ENCODE measurements around the gene TTC34.

TTC34 gene

DNA sequence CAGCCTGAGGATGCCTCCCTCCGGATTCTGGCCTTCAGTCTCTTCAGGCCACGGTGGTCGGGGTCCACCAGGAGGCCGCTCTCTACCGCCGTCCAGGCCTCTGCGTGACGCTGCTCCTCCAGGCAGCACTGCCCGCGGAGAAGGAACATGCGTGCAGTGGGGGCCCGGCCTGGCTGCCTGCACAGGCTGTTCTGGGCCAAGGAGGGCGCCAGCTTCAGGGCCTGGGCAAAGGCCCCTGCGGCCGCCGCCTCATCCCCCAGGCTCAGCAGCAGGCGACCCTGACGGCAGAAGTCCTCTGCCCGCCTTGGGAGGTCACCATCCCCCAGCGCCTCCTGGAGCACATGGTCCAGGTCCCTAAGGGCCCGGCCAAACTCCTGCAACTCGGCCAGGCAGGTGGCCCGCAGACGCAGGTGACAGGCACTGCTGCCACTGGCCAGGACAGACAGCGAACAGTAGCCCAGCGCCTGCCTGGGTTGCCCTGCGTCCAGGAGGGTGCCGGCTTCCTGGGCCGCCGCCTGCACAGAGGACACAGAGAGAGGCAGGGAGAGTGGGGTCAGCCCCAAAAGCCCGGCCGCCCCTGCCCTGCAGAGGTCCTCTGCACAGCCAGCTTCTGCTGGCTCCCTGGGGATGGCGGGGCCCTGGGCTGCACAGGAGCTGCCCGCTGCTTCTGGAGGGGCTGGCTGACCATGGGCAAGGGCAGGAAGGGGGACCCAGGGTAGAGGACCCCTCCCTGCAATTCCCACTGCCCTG, 159.9 kb downstream of the TTC34 start:
- no peak for DNase-seq (ENCODE audit: low spot score)

DNA sequence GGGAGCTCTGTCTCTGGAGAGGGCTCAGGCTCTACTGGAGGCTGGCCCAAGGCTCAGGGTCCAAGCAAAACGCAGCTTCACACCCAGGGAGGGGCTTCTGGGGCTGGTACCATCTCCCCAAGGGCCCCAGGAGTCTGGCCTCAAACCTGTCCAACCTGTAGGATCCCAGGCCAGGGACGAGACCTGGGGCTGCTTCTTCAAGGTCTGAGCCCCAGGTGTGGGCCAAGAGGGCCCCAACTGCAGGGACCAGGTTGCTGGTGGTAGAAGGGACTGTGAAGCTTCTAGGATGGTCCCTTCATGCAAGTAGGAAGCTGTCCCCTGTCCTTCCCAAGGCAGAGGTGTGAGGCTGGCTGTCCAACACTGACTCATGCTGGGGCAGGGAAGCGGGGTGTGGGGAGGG, 160.9 kb downstream of the TTC34 start:
- no peak for DNase-seq (ENCODE audit: low spot score)

- no peak for DNase-seq (ENCODE audit: low spot score)
These were observed 161.6 kb downstream of the TTC34 start for GRCh38 chr1:2639607-2640521.

GRCh38 chr1:2639203-2639602, 162.3 kb downstream of the TTC34 start:
- no peak for DNase-seq (ENCODE audit: low spot score)

DNA sequence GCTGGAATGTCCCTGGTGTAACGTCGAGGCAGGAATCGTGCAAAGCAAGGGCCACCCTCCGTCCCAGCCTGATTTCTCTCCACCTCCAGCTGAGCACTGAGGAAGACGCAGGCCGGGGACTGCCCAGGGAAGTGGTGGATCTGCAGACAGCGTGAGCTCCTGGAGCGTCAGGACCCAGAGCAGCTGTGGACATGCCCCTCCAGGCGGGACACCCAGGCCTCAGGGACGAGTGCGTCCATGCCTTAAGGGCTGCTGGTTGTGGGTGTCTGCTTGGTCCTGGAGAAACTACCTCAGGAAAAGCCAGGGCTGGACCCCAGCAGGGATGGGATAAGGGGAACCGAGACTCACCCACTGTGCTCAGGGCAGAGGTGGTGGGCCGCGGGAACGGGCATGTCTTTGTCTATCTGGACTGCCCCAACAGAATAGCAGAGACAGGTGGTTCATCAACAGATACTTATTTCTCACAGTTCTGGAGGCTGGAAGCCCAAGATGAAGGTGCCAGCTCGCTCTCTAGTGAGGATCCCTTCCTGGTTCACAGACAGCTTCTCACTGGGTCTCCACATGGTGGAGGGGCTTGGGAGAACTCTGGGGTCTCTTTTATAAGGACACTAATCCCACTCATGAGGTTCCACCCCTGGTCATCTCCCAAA, 162.9 kb downstream of the TTC34 start:
- DNase-seq (ENCODE audit: low spot score): no peak

DNA sequence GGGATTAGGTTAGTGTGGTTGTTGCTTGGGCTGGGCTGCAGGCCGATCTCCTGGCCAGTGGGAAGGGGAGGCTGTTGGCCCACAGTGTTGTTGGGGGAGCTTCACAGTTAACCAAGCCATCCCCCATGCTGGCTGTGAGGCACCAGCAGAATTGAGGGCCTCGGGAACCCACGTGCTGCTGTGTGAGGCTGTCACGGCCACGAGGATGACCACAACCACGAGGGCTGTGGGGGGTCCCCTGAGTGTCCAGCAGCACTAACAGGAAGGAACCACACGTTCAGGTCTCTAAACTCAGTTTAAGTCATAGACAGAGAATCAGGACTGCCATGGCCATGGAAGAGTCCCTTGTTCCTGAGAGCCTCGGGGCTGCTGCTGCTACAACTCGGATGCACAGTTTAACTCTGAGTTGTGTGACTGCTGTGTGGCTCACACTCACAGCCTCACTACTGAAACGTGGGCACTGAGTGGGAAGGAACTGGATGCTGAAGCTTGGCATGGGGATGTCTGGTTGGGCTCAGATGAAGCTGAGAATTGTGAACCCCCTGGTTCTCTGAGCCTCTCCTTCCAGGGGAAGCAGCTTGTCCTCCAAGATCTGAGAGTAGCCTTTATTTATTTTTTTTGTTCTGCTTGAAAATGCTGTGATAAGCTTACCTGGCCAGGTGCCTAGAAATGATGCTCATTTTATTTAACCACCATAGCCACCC, 163.9 kb downstream of the TTC34 start:
- DNase-seq (ENCODE audit: low spot score): no peak

- no peak for DNase-seq (ENCODE audit: low spot score)
These were observed 164.8 kb downstream of the TTC34 start for GRCh38 chr1:2636733-2637132.

GRCh38 chr1:2635361-2636010, 166.0 kb downstream of the TTC34 start:
- no peak for DNase-seq (ENCODE audit: low spot score)

DNA sequence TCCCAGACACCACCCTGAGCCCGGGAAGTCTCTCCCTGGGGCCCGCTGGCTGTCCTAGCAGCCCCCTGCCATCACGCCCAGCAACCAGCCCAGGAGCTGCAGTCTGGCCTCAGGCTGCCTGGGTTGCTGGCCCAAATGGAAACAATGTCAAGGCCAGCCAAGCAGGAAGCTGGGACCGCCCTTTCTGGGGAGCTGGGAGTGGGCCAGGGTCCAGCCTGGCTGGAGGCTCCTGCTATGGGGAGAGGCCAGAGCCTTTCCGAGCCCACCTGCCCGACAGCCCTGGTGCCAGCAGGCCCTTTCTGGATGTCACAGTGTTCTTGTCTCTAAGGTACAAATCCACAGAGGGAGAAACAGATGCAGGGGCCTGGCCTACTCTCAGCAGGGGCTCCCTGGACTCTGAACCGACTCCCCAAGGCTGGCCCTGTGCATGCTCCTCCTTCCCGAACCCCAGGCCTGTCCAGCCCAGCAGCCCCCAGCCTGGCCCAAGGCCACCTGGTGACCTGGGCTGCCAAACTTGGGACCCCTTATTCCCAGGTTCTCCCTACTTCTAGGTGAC, 167.5 kb downstream of the TTC34 start:
- no peak for DNase-seq (ENCODE audit: low spot score)

GRCh38 chr1:2633366-2633935, 168.0 kb downstream of the TTC34 start:
- no peak for DNase-seq (ENCODE audit: low spot score)

GRCh38 chr1:2632561-2633361, 168.7 kb downstream of the TTC34 start, which contains the start of gene MMEL1:
Gene MMEL1, minus strand, starts transcription at chr1:2633016. Its CDS starts 3,532 bp downstream, at chr1:2629484.
- DNase-seq (ENCODE audit: low spot score): no peak

DNA sequence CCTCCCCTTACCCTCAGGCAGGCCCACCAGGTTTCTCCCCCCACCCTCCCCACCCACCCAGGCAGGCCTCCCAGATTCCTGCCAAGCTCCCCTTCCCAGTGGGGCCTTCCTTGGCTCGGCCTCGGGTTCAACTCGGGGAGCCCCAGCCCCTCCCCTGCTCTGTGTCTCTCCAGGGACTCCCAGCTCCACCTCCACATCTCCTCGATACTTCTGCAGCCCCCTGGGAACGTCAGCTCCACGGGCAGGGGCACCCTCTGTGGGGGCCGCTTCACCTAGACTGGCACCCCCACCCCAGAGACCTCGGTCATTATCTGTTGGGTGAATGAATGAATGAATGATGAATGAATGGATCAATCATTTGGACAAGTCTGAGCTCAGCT, 169.5 kb downstream of the TTC34 start:
- DNase-seq (ENCODE audit: low spot score): no peak

DNA sequence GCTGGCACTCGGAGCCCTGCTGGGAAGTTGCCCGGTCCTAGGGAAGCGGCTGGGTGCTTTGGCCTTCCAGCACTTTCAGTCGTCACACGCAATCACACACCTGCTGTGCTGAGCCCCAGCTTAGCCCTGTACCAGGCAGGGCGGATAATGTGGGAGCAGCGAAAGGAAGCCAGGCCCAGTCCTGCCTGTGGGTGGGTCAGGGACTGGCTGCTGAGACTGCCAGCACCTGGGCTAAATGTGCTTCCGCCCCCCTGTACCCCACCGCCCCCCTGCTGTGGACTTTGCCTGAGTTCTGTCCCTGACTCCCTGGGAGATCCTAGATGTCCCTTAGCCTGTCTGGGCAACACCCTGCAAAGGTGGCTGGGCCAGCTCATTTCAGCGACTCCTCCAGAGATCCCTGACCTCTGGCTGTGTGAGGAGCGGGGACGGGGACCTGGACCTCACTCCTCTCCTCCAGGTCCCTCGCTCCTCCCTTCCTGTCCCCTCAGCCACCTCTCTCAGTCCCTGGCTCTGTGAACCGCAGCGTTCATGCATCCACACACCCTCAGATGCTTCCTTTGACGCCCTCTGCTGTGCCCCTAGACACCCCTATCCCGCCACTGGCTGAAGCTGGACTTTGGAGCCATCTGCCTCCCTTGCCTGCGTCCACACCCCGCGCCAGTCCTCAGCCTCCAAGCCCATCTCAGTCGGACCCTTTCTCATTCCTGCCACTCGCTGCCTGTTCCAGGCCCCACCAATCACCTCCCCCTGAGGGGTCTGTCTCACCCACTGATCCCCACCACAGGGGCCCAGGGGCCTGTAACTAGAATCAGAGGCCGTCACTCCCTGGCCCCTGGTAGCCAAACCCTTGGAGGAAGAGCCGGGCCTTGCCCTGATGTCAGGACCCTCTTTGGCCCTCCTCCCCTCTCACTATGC, 170.1 kb downstream of the TTC34 start:
- no peak for DNase-seq (ENCODE audit: low spot score)

- no peak for DNase-seq (ENCODE audit: low spot score)
These were observed 170.9 kb downstream of the TTC34 start for GRCh38 chr1:2630498-2631135.

DNA sequence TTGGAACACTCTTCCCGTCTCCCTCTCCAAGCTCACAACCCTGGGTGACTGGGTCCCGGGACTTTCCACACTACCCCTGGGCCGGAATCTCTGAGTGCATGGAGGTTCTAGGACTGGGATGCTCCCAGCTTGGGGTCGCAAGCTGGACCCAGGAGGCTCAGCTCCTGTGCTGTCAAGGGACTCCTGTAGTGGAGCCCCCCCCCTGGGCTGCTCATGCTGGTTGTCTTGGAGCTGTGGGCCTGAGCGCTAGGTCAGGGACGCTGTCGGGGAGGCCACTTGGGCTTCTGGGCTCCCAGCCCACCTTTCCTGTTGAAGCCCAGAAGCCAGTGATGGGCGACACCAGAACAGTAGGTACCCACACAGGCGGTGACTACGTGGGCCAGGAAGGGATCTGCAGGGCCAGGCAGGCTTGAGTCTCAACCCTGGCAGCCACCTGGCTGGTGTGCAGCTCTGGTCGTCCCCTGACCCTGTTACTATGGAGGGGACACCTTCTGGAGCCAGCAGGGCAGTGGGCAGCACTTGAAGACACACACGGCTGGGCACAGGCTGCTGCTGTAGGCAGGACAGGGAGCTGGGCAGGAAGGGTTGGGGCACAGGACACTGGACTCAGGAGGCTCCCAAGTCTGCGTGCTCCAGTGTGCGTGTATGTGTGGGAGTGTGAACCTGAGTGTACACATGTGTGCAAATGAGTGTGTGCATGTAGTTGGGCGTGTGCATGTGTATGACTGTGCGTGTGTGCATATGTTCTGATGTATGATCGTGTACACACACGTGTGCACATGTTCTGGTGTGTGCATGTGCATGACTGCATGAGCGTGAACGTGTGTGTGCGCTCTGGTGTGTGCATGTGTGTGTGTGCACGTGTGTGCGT, 171.6 kb downstream of the TTC34 start:
- no peak for DNase-seq (ENCODE audit: low spot score)

- no peak for DNase-seq (ENCODE audit: low spot score)
These were observed 172.4 kb downstream of the TTC34 start for GRCh38 chr1:2628933-2629626.

Data from CD4-positive, alpha-beta T cell treated with Interleukin-2 at 100 ng/mL for 4 hours (primary cell).